Stomach (tissue), 4 donors: ENCODE measurements around the gene IQGAP2.

Experiments used
- CTCF ChIP-seq, 7 experiments: fragments of 450-650 bp in 4 of 7; fragments of 200-600 bp in 3 of 7; sonication (generic) in 3 of 7; IDR thresholded peaks; one replicate each; pipeline ENCODE4 v1.5.1; 2016 to 2019; ENCODE audit warnings: antibody characterized with exemption in 7 of 7, control low read depth in 2 of 7, mild to moderate bottlenecking in 1 of 7
- EP300 ChIP-seq: sonication (generic); formaldehyde crosslinking; IDR thresholded peaks from one replicate; pipeline ENCODE4 v1.6.1; 2017; ENCODE audit warnings: antibody characterized with exemption
- POLR2AphosphoS5 ChIP-seq, 3 donors: sonication (generic); formaldehyde crosslinking; IDR thresholded peaks; one replicate each; pipeline ENCODE4 v1.6.1; 2016; ENCODE audit warnings: antibody characterized with exemption in 3 of 3

- no peak for TF ChIP-seq CTCF (IDR thresholded peaks at IDR 0.05)
- no peak for TF ChIP-seq EP300
- no peak for TF ChIP-seq POLR2AphosphoS5 (IDR thresholded peaks at IDR 0.05)
Observed at GRCh38 chr5:76449606-76450005, 46.5 kb downstream of the IQGAP2 start.
